Large intestine (tissue), 3 donors: ENCODE measurements around the gene DUSP1. TPM values are rescaled to one million over a fixed set of nuclear protein-coding genes. Genes with fewer than 3 reads are reported as not detected.

Experiments used
- DNase-seq, 2 donors: peaks; one replicate each; pipeline versions ENCODE4 v3.0.0 to v3.0.0-alpha.2; 2013
- H3K27ac ChIP-seq: one replicate; pipeline ENCODE4 v1.5.1; 2013; ENCODE audit warnings: low read length
- H3K27me3 ChIP-seq: 2 replicates; pipeline ENCODE4 v1.6.1; 2013; ENCODE audit warnings: low read length; ENCODE audit not compliant: control insufficient read depth, insufficient read depth
- H3K36me3 ChIP-seq: 2 replicates; pipeline ENCODE4 v1.6.1; 2013; ENCODE audit warnings: low read length; ENCODE audit not compliant: control insufficient read depth, insufficient read depth
- H3K4me1 ChIP-seq: one replicate; pipeline ENCODE4 v1.6.1; 2013; ENCODE audit warnings: low read length; ENCODE audit not compliant: control insufficient read depth, insufficient read depth
- H3K4me3 ChIP-seq: one replicate; pipeline ENCODE4 v1.5.1; 2013; ENCODE audit warnings: low read length
- H3K9me3 ChIP-seq: one replicate; pipeline ENCODE4 v1.6.1; 2013; ENCODE audit warnings: mild to moderate bottlenecking, low read depth, low read length, moderate library complexity; ENCODE audit not compliant: control insufficient read depth
- WGBS: methylation state at CpG from one replicate; pipeline ENCODE4 v1.1.5; 2013; ENCODE audit warnings: low lambda C conversion rate; ENCODE audit not compliant: insufficient coverage; 5-methylcytosine and 5-hydroxymethylcytosine counted together
- polyA plus RNA-seq: library from polyadenylated mRNA; unstranded; fragments of 120-200 nt; gene quantifications from one replicate; pipeline ENCODE4 v1.2.1, GENCODE V29; 2013

Gene DUSP1
- polyA plus RNA-seq, 1 donor, result 197 TPM

DNA sequence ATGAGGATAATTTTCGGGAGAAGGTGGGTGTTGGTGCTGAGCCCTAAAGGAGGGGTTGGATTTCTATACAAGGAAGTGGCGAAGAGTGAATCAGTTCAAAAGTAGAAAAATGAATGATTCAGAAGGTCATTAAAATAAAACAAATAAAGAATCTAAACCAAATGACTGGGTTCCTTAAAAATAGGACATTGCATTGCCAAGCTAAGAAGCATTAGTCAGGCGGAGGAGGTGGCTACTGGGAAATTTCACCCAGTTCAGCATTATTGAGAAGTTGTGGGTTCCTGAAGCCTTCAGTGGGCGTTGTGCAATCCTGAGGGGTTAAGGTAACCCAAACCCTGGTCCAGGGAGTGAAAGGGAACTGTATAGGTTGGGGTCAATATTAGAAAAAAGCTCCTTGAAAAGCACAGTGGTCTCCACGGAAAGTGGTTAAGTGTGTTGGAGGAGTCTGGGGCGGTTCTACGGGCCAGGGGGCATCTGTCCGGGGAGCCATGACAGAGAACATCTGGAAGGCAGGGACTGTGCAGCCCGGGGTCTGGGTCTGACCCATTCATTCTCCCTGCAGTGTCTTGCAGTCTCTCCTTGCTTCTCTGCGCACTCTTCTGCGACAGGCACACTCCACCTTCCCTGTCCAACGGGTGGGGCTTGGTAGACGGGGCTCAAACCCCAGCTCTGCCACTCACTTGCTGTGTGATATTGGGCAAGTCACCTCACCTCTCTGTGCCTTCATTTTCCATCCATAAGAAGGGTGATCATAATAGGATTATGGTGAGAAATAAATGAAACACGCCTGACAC is 27.6 kb upstream of the DUSP1 start:
- Histone ChIP-seq H3K27ac (no peak overlapping the region), H3K36me3 (no peaks in the 10 kb centered on the region), H3K27me3 (no peaks in the 10 kb centered on the region), H3K4me3 (no peak overlapping the region), H3K4me1 (peaks cover 4% of the 10 kb centered on the region), H3K9me3 (peaks cover 4% of the 10 kb centered on the region)
- DNase-seq, result no peak
- 100% methylated on average over 1 of the region's 14 CpGs for WGBS

DNA sequence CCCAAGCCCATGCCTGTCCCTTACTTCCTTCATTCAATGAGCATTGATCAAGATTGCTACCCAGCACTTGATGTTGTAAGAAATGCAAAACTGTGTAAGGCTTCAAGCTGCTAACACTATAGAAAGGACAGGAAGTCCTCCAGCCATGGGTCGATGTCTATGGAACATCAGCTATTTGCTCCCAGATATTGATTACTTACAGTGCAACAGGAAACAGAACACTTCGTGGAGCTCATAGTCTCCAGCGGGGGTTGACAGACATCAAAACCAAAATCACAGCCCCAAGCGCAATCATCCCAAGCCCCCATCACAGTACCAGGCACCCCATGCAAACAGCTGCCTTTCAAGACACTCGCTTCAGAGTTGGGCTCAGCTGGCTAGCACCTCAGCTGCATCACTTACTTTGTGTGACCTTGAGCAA is 26.8 kb upstream of the DUSP1 start:
- H3K4me1 ChIP-seq, result peaks cover 4% of the 10 kb centered on the region
- WGBS, result no CpG with 5 or more reads among the region's 5 CpGs
- H3K9me3 ChIP-seq, result peaks cover 5% of the 10 kb centered on the region

DNA sequence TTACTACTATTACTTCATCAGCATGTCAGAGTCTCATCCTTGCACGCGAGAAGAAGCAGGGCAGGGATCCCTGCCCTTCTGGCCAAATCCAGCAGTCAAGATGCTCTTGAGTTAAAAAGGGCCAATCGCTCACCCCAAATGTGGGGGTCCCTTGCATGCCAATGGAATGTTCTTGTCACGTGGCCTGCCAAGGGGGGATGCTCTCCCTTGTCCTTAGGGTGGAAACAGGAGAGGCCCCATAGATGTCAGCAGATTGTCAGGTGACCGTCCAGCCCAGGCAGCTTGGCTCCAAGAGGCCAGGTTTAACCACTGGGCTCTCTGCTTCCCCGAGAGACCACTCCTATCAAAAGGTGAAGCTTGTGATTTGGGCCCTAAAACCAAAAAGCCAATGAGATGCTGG is 25.3 kb upstream of the DUSP1 start:
- Histone ChIP-seq H3K4me1 (peaks cover 3% of the 10 kb centered on the region), H3K4me3 (no peak overlapping the region), H3K36me3 (no peaks in the 10 kb centered on the region), H3K27me3 (no peaks in the 10 kb centered on the region), H3K9me3 (peaks cover 5% of the 10 kb centered on the region), H3K27ac (no peak overlapping the region)
- DNase-seq, result no peak
- no CpG with 5 or more reads among the region's 6 CpGs for WGBS

More for the DNA sequence above, 26.8 kb upstream of the DUSP1 start:
- Histone ChIP-seq H3K27me3 (no peaks in the 10 kb centered on the region), H3K36me3 (no peaks in the 10 kb centered on the region), H3K4me3 (no peak overlapping the region), H3K27ac (no peak overlapping the region)
- DNase-seq, result no peak

DNA sequence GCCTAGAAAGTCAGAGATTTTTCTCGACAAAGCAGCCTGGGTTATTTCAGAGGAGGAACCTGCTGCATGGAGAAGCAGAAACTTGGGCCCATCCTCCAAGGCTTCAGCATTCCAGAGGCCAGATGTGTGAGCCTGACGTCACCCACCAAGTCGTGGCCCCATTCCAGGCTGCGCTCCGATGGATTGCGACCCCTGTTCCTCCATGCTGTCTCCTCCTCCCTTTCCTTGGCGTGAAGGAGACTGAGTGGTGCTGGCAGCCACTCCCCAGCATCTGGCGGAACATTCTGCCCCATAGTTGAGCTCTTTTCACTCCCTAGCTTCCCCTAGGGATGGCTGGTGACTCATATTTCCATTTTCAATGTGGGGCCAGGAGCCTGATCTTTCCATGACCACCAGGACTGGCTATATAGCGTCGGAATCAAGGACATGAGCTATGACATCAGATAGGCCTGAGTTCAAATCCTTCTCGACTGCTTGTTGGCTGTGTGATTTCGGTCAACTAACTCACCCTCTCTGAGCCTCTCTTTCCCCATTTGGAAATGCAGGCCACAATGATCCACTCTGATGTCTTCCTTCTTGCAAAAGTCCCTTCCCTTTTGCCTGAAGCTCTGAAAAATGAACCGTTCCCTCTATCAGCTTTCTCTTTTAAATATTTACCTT is 24.5 kb upstream of the DUSP1 start:
- Histone ChIP-seq H3K36me3 (no peaks in the 10 kb centered on the region), H3K4me1 (peaks cover 9% of the 10 kb centered on the region), H3K27ac (peak overlapping the region; percentile 10), H3K4me3 (no peak overlapping the region), H3K9me3 (peaks cover 5% of the 10 kb centered on the region), H3K27me3 (no peaks in the 10 kb centered on the region)
- peak; percentile 57 to 73 for DNase-seq
- 40% methylated on average over 1 of the region's 13 CpGs for WGBS

DNA sequence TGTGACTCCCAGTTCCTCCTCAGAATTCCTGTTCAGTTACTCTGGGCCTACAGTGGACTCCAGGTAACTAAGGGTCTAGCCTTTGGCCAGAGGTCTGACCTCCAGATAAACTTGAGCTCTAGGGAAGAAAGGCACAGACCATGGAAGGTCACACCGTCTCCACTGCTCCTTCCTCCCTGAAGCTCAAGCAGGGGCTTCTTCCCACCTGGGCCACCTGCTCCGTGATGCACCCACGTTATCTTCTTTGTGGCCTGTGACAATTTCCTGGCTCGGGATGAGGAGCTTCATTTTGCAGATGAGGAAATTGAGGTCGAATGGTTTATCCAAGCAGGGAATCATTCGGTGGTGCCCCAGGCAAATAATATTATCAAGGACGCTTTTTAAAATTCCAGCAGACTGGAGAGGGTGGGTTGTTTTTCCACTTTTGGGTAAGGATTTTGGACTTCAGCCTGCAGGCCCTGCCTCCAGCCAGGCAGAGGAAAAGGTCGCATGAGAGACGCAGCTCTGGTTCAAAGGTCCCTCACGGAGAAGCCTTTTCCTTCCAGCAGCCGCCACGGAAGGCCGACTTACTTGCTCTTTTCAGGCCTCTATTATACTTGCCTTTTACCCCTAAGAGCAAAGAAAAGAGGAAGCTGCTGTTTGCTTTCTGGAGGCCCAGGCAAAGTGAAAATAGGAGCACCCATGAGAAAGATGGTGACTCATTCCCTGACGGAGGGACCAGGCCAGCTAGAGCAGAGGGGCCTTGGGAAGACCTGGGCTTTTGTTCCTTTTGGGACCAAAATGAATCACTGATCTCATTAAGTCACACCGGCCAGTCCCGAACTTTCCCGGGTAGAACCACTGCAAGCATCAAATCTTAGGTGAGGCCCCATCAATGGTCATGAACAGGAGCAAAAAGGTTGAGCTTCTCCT is 22.8 kb upstream of the DUSP1 start:
- peaks cover 5% of the 10 kb centered on the region for H3K9me3 ChIP-seq
- no peak overlapping the region for H3K27ac ChIP-seq
- no peaks in the 10 kb centered on the region for H3K36me3 ChIP-seq
- no peaks in the 10 kb centered on the region for H3K27me3 ChIP-seq
- H3K4me3 ChIP-seq, result no peak overlapping the region
- DNase-seq, result no peak
- no CpG with 5 or more reads among the region's 17 CpGs for WGBS
- peaks cover 25% of the 10 kb centered on the region for H3K4me1 ChIP-seq

DNA sequence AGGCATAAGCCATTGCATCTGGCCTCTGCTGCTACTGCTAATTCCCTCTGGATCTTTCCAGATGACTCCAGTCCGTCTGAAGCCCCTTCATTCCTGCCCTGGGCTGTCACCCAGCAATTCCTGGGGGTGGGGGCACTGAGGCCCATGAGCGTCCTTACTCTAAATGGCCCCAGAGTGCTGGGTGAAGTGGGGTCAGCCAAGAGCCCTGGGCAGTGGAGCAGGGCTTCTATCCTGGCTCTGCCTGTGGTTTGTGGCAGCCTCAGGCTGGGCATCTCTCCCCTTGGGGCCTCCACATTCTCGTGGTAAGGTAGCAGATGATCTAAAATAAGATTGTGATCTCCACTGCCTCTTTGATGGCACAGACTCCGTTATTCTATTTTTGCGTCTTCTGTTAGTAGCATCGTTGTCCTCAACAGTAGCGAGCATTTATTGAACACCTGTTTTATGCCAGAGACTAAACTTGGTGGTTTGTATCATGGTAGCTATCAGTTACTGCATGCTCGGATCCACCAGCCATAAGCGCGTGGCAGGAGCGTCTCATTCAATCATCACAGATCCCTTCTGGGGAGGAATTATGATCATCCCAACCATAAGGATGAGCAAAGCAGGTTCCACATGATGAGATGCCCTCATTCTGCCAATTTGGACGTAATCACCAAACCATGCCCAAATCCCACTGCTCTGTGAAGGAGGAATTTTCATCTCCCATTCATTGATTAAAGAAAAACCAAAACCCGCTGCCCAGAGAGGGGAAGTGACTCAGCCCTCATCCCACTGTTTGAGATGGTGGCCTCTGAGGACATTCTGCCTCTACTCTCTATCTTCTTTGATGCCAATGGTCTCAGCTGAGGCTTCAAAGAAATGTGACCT is 21.9 kb upstream of the DUSP1 start:
- no peak overlapping the region for H3K4me3 ChIP-seq
- H3K4me1 ChIP-seq, result peaks cover 28% of the 10 kb centered on the region
- H3K27ac ChIP-seq, result no peak overlapping the region
- peaks cover 5% of the 10 kb centered on the region for H3K9me3 ChIP-seq
- WGBS, result 100% methylated on average over 1 of the region's 13 CpGs
- no peaks in the 10 kb centered on the region for H3K27me3 ChIP-seq
- no peaks in the 10 kb centered on the region for H3K36me3 ChIP-seq
- DNase-seq, result no peak

DNA sequence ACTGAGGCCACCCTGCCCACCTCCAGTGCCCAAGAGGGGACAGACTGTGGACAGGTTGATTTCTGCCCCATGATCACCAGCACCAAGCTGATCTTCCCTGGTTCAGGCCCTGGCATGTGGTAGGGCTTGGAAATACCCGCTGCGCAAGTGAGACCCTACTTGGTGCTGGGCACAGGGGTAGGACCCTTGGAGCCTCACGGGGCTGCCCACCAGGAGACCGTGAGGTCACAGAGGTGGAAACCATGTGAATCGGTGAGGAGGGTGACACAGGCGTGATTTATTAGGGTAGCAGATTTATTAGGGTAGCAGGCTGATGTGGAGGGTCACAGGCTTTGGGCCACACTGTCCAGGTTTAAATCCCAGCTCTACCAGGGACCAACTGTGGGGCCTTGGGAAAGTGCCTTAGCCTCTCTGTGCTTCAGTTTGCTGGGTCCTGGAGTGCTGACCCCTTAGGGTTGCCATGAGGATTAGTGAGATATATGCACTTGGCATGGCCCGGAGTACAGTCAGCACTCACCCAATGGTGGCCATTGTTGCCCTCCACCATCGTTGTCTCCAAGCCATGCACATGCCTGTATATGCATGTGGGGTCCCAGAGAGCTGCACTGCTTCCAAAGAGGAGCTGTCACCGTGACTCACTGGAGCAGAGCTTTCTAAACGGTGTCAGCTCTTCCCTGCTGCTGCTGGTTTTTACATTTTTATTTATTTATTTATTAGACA is 20.9 kb upstream of the DUSP1 start:
- H3K9me3 ChIP-seq, result peaks cover 5% of the 10 kb centered on the region
- no peak overlapping the region for H3K27ac ChIP-seq
- no peaks in the 10 kb centered on the region for H3K36me3 ChIP-seq
- DNase-seq, result no peak
- H3K4me1 ChIP-seq, result peaks cover 28% of the 10 kb centered on the region
- no peaks in the 10 kb centered on the region for H3K27me3 ChIP-seq
- no CpG with 5 or more reads among the region's 10 CpGs for WGBS
- no peak overlapping the region for H3K4me3 ChIP-seq

DNA sequence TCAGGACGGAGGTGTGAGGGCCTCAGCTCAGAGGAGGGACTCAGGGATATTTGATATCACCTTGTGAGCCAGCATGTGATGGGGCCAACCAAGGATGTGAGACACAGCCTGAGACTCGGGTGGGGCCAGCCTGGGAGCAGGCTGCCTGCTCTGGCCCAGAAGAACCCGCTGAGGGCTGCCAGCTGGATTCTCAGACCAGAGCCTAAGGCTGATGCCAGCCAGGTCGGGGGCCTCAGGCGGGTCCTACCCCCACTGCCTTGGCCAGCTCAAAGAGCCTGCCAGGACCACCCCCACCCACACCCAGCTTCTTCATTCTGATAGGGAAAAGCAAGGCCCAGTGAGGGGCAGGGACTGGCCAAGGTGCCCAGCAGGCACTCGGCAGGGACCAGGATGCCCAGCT is 20.3 kb upstream of the DUSP1 start:
- Histone ChIP-seq H3K36me3 (no peaks in the 10 kb centered on the region), H3K9me3 (peaks cover 5% of the 10 kb centered on the region), H3K27ac (peak overlapping the region; percentile 16), H3K27me3 (no peaks in the 10 kb centered on the region), H3K4me3 (no peak overlapping the region), H3K4me1 (peaks cover 28% of the 10 kb centered on the region)
- WGBS, result no CpG with 5 or more reads among the region's 6 CpGs
- DNase-seq, result peak; percentile 51 to 73

DNA sequence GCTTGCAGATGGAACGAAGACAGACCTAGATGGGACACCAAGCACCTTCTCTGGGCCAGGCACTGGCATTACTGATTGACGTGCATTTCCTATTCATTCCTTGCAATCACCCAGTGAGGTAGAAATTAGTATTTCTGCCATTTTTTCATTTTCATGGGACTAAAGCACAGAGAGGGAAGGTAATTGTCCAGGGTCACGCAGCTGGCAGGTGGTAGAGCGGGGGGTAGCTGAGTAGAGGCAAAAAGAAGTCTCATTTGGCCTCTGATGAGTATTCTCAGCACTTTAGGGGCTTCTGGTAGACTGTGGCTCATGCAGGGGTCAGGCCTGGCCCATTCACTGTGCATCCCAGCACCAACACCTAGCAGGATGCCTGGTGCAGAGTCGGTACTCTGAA is 19.5 kb upstream of the DUSP1 start:
- DNase-seq, result no peak
- no peak overlapping the region for H3K4me3 ChIP-seq
- H3K36me3 ChIP-seq, result no peaks in the 10 kb centered on the region
- no CpG with 5 or more reads among the region's 5 CpGs for WGBS
- H3K27ac ChIP-seq, result no peak overlapping the region
- no peaks in the 10 kb centered on the region for H3K27me3 ChIP-seq
- H3K9me3 ChIP-seq, result peaks cover 5% of the 10 kb centered on the region
- H3K4me1 ChIP-seq, result peaks cover 28% of the 10 kb centered on the region
